ENCODE data around the gene LYRM2.

The LYRM2 gene

GRCh38 chr6:89553431-89553830, 85.1 kb downstream of the LYRM2 start:
- DNase-seq, result no peak

GRCh38 chr6:89547281-89547680, 91.3 kb downstream of the LYRM2 start:
- DNase-seq, result no peak

GRCh38 chr6:89542866-89543265, 95.7 kb downstream of the LYRM2 start:
- DNase-seq, result no peak

GRCh38 chr6:89542081-89542857, 96.3 kb downstream of the LYRM2 start:
- DNase-seq, result no peak

- DNase-seq, result no peak
These were observed 98.8 kb downstream of the LYRM2 start for GRCh38 chr6:89539779-89540178.

GRCh38 chr6:89536231-89536630, 102.3 kb downstream of the LYRM2 start:
- no peak for DNase-seq

- DNase-seq, result no peak
These were observed 107.6 kb downstream of the LYRM2 start for GRCh38 chr6:89530982-89531381.

GRCh38 chr6:89528866-89529265, 109.7 kb downstream of the LYRM2 start:
- DNase-seq, result no peak

- DNase-seq, result no peak
These were observed 110.9 kb downstream of the LYRM2 start for GRCh38 chr6:89527634-89528033.

GRCh38 chr6:89526563-89526869, 112.0 kb downstream of the LYRM2 start:
- no peak for DNase-seq

GRCh38 chr6:89525786-89526562, 112.6 kb downstream of the LYRM2 start:
- no peak for DNase-seq

- no peak for DNase-seq
These were observed 115.8 kb downstream of the LYRM2 start for GRCh38 chr6:89522778-89523177.

- DNase-seq, result no peak
These were observed 117.8 kb downstream of the LYRM2 start for GRCh38 chr6:89520736-89521135.

GRCh38 chr6:89518352-89519055, 120.0 kb downstream of the LYRM2 start:
- no peak for DNase-seq

All from suppressor macrophage treated with lipopolysaccharide for 1 hour (primary cell).